Kidney (tissue), 14 donors: ENCODE measurements around the gene CEP85. TPM values are rescaled to one million over a fixed set of nuclear protein-coding genes. Genes with fewer than 3 reads are reported as not detected.

Experiments
- DNase-seq, 5 donors: peaks; one replicate each; pipeline ENCODE4 v3.0.0-alpha.2; 2013 to 2020
- FAIRE-seq: peaks from 2 replicates; lab custom pipeline; 2012; peaks lifted over from hg19 to GRCh38; lab: Jason Lieb, UNC
- H3K27ac ChIP-seq, 2 donors: one replicate each; pipeline ENCODE4 v1.7.0; 2013; ENCODE audit warnings: low read depth in 2 of 2, low read length in 2 of 2, inconsistent platforms in 1 of 2
- H3K27me3 ChIP-seq: one replicate; pipeline ENCODE4 v1.7.1; 2013; ENCODE audit warnings: low read length, inconsistent platforms; ENCODE audit not compliant: control insufficient read depth, insufficient read depth
- H3K36me3 ChIP-seq, 3 donors: one replicate each; pipeline versions ENCODE4 v1.7.0 to v1.7.1; 2013; ENCODE audit warnings: low read length in 3 of 3, control low read depth in 1 of 3, inconsistent platforms in 1 of 3; ENCODE audit not compliant: insufficient read depth in 3 of 3, control insufficient read depth in 2 of 3
- H3K4me1 ChIP-seq, 3 donors: one replicate each; pipeline versions ENCODE4 v1.7.0 to v1.7.1; 2013; ENCODE audit warnings: low read length in 3 of 3, inconsistent platforms in 1 of 3, low read depth in 1 of 3; ENCODE audit not compliant: control insufficient read depth in 2 of 3, insufficient read depth in 2 of 3
- H3K4me3 ChIP-seq, 3 donors: one replicate each; pipeline versions ENCODE4 v1.7.0 to v1.8.1; 2013; ENCODE audit warnings: low read length in 3 of 3, control low read depth in 1 of 3, inconsistent platforms in 1 of 3
- H3K9ac ChIP-seq, 3 donors: one replicate each; pipeline versions ENCODE4 v1.7.0 to v1.7.1; 2013; ENCODE audit warnings: low read length in 3 of 3, control low read depth in 1 of 3, inconsistent platforms in 1 of 3
- H3K9me3 ChIP-seq, 3 donors: one replicate each; pipeline versions ENCODE4 v1.7.0 to v1.7.1; 2013; ENCODE audit warnings: low read length in 3 of 3, control low read depth in 1 of 3, inconsistent platforms in 1 of 3; ENCODE audit not compliant: control insufficient read depth in 2 of 3, insufficient read depth in 1 of 3
- CTCF ChIP-seq: IDR thresholded peaks from 3 replicates; pipeline ENCODE4 v1.5.1; 2012; ENCODE audit warnings: mild to moderate bottlenecking, moderate library complexity, borderline replicate concordance; ENCODE audit not compliant: insufficient read depth; ENCODE audit errors: extremely low read depth
- intact Hi-C: fragments of 100-400 bp; cut with DNase I; formaldehyde crosslinking; loops from one replicate; pipeline ENCODE4 v1.11.1; 2022
- polyA plus RNA-seq: library from polyadenylated mRNA; stranded (reverse); fragments of 350-450 nt; fragmentation: Illumina TruSeq; extraction: RNeasy Lipid Tissue Mini Kit (QIAGEN cat#74804); gene quantifications from one replicate; pipeline ENCODE4 v1.2.3, GENCODE V29; 2014; ENCODE audit warnings: low read depth, low replicate concordance; ENCODE audit not compliant: insufficient read depth
- total RNA-seq: library from RNA; stranded (reverse); fragmentation: NEBNext Ultra II Directional; extraction: Animal tissue kit (Norgen Biotek cat#: 25700); gene quantifications from one replicate; pipeline ENCODE4 v1.2.1, GENCODE V29; 2021
- donor health status: control.
- donor health status: control.
- donor health status: control.
- donor health status: control.
- donor health status: control.
- donor health status: DM: yes; HTN: yes; CAD: no.
- donor health status: Normal renal cell carcinoma (clear cell type).

Gene CEP85
- total and polyA plus RNA-seq, 2 donors from 2014 or later: 8.4 to 8.5 TPM

GRCh38 chr1:26197813-26198212 is 36.2 kb upstream of the CEP85 start:
- TF ChIP-seq CTCF: no peak
- Histone ChIP-seq H3K27me3 (no peaks in the 10 kb centered on the region), H3K9ac (no peak overlapping the region), H3K9me3 (no peaks in the 10 kb centered on the region), H3K4me3 (no peak overlapping the region), H3K4me1 (peaks cover 0 to 2% (median 0%) of the 10 kb centered on the region in 3 donors), H3K36me3 (no peaks in the 10 kb centered on the region), H3K27ac (no peak overlapping the region)
- intact Hi-C loops: no loop called here
- DNase-seq: no peak
- FAIRE-seq: no peak

DNA sequence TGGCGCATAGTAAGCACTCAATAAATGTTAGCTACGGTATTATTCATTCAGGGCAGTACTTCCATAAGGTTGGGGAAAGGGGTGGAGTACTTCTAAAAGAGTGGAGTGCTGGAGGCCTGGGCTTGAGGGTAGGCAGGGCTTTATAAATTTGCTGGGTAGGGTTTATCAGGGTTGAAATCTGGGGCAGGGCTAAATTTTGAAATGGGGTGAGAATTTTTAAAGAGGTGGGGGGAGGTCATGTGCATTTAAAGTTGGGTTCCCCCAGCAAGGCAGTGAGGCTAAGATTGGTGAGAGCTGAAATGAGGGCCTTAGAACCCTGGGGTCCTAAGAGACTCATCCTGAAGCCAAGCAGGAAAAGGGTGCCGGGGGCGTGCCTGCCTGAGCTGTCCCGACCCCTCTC is 33.6 kb upstream of the CEP85 start:
- no peaks in the 10 kb centered on the region for H3K9me3 ChIP-seq
- no peaks in the 10 kb centered on the region for H3K27me3 ChIP-seq
- DNase-seq (no peak), FAIRE-seq (no peak)
- no peak overlapping the region for H3K9ac ChIP-seq
- H3K4me3 ChIP-seq: no peak overlapping the region
- intact Hi-C loops: no loop called here
- no peak for TF ChIP-seq CTCF
- H3K4me1 ChIP-seq: peaks cover 0 to 2% (median 0%) of the 10 kb centered on the region in 3 donors
- no peak overlapping the region for H3K27ac ChIP-seq
- H3K36me3 ChIP-seq: no peaks in the 10 kb centered on the region

DNA sequence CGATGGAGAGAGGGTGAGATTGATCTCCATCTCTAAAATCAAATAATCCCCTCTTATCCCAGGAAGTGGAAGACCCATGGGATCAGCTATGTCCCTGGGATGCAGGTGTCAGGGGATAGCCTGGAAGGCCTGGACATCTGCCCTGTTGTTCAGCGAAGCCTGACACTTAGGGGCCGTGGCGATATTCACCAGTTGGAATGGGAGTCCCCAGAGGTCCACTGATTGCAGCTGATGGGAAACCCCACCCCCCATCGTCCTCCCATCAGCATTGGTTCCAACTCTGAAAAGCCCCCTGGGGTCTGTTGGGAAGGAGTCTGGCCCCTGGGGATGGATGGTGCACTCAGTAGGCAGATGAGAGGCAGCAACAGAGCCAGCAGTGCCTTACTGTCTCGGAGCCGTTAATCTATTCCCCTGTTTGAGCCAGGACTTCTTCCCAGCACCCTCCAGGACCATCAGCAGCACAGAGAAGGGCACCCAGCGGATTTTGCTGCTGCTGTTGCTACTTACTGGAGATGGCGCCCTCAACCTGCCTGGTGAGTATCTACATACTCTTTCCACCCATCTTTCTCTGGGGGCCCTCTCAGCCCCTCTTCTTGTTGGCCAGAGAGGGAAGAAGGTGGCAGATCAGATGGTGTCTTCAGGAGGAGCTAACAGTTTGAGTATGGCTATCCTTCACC is 30.2 kb upstream of the CEP85 start:
- H3K27me3 ChIP-seq: no peaks in the 10 kb centered on the region
- DNase-seq (no peak), FAIRE-seq (no peak)
- peaks cover 0 to 2% (median 0%) of the 10 kb centered on the region in 3 donors for H3K4me1 ChIP-seq
- H3K27ac ChIP-seq: no peak overlapping the region
- no peaks in the 10 kb centered on the region for H3K36me3 ChIP-seq
- H3K9ac ChIP-seq: no peak overlapping the region
- no peak for TF ChIP-seq CTCF
- intact Hi-C loops: no loop called here
- no peaks in the 10 kb centered on the region for H3K9me3 ChIP-seq
- H3K4me3 ChIP-seq: no peak overlapping the region
